HEK293 (cell line): ENCODE measurements around the gene MRLN.

Source experiments
- HOXA7 ChIP-seq: sonication (generic); formaldehyde crosslinking; IDR thresholded peaks from 2 replicates; pipeline ENCODE4 v1.8.1; 2022; ENCODE audit warnings: missing genetic modification reagents, borderline replicate concordance
- KLF10 ChIP-seq: fragments of 450-650 bp; IDR thresholded peaks from 2 replicates; pipeline ENCODE4 v1.5.1; 2018; ENCODE audit warnings: missing biosample characterization, mild to moderate bottlenecking, missing genetic modification characterization
- SP2 ChIP-seq: fragments of 450-650 bp; formaldehyde crosslinking; IDR thresholded peaks from 2 replicates; pipeline ENCODE4 v1.5.1; 2016; ENCODE audit warnings: missing biosample characterization, missing genetic modification characterization
- TRIM28 ChIP-seq: IDR thresholded peaks from 2 replicates; pipeline ENCODE4 v1.6.1; 2011; ENCODE audit warnings: low read length, control low read depth, borderline replicate concordance
- WT1 ChIP-seq: fragments of 450-650 bp; formaldehyde crosslinking; IDR thresholded peaks from 2 replicates; pipeline ENCODE4 v1.5.1; 2016; ENCODE audit warnings: missing biosample characterization, missing genetic modification characterization
- YY1 ChIP-seq: fragments of 450-650 bp; formaldehyde crosslinking; IDR thresholded peaks from 2 replicates; pipeline ENCODE4 v1.5.1; 2018; ENCODE audit warnings: missing biosample characterization, missing genetic modification characterization
- ZBTB26 ChIP-seq: fragments of 450-650 bp; formaldehyde crosslinking; optimal IDR thresholded peaks from 2 replicates; pipeline ENCODE3; 2016; ENCODE audit warnings: missing biosample characterization, mild to moderate bottlenecking, missing genetic modification characterization
- ZNF544 ChIP-seq: fragments of 450-650 bp; formaldehyde crosslinking; IDR thresholded peaks from 2 replicates; pipeline ENCODE4 v1.5.0; 2017; ENCODE audit warnings: missing biosample characterization, missing genetic modification characterization
- ZNF549 ChIP-seq: fragments of 450-650 bp; IDR thresholded peaks from 2 replicates; pipeline ENCODE4 v1.5.1; 2018; ENCODE audit warnings: missing biosample characterization, missing genetic modification characterization, mild to moderate bottlenecking, inconsistent platforms, moderate library complexity
- TF ChIP-seq, protein P1 (sequence below): fragments of 450-650 bp; formaldehyde crosslinking; IDR thresholded peaks from 2 replicates; pipeline ENCODE4 v1.5.1; 2016; ENCODE audit warnings: missing biosample characterization, missing genetic modification characterization

DNA sequence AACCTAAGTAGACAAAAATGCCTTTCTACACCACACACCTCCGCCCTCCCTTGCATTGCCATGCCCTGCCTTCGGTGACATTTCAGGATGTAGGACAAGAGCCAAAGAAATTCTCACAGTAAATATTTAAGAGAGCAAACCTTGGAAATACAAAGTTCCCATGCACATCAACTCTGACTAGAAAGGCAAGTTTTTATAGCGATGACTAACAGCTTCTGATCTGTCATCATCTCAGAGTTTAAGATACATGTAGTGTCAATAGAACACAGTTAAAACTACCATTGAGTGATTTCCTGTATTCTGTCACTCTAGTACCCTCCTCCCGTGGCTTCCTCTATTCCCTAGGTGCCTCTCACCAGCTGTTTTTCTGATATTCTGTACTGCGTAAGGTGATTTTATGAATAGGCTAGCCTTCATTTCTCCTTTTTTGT is 64.3 kb downstream of the MRLN start:
- TF ChIP-seq ZBTB26, result no peak
- TF ChIP-seq ZNF544 (tag by site-specific recombination), result no peak
- TF ChIP-seq, protein P1, sequence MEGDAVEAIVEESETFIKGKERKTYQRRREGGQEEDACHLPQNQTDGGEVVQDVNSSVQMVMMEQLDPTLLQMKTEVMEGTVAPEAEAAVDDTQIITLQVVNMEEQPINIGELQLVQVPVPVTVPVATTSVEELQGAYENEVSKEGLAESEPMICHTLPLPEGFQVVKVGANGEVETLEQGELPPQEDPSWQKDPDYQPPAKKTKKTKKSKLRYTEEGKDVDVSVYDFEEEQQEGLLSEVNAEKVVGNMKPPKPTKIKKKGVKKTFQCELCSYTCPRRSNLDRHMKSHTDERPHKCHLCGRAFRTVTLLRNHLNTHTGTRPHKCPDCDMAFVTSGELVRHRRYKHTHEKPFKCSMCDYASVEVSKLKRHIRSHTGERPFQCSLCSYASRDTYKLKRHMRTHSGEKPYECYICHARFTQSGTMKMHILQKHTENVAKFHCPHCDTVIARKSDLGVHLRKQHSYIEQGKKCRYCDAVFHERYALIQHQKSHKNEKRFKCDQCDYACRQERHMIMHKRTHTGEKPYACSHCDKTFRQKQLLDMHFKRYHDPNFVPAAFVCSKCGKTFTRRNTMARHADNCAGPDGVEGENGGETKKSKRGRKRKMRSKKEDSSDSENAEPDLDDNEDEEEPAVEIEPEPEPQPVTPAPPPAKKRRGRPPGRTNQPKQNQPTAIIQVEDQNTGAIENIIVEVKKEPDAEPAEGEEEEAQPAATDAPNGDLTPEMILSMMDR (tag by site-specific recombination), result no peak
- TF ChIP-seq TRIM28, result no peak
- no peak for TF ChIP-seq WT1 (tag by site-specific recombination)
- no peak for TF ChIP-seq ZNF549 (tag by site-specific recombination)
- TF ChIP-seq HOXA7 (CRISPR knock-in tag), result no peak
- no peak for TF ChIP-seq KLF10
- TF ChIP-seq YY1 (tag by site-specific recombination), result no peak
- TF ChIP-seq SP2, result no peak
